HG03139 (cell line): ENCODE measurements around the gene METTL6.
"Not testable (repeated sequence)": the region's sequence is repeated elsewhere in the genome, so short reads cannot be mapped to it uniquely, and the experiment has no call there.

Experiments
- ATAC-seq: cut with Tn5 transposase; IDR thresholded peaks from one replicate; pipeline ENCODE4 v1.9.1; 2021; ENCODE audit not compliant: unreplicated experiment

Gene METTL6, protein sequence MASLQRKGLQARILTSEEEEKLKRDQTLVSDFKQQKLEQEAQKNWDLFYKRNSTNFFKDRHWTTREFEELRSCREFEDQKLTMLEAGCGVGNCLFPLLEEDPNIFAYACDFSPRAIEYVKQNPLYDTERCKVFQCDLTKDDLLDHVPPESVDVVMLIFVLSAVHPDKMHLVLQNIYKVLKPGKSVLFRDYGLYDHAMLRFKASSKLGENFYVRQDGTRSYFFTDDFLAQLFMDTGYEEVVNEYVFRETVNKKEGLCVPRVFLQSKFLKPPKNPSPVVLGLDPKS

DNA sequence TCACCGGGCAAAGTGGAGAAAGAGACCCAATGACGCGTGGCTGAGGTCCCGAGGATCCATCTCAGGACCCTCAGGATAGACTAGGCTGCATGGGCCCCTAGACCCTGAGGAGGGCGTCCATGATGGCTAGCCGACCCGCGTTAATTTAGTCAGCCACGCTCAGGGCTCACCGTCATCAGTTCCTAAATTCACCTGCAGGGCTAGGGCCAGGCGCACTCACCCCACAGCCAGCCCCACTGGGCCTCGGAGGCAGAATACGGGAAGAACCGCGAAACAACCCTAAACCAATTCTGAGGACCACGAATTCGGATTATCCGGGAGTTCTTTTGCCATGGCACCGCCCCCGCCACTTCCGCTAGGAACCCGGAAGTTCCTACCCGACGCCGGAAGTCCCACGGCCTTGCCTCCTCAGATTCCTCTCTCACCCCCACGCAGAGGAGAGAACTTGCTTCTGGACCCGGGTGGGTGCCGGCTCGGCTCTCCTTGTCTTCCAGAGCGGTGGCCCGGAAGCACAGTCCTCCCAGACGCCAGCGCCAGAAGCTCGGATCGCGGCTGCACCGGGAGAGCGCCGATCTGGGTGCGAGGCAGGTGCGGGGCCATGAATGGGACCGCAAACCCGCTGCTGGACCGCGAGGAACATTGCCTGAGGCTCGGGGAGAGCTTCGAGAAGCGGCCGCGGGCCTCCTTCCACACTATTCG lies at the start of gene METTL6, which contains the start of gene EAF1:
Gene METTL6, minus strand, starts transcription at position 363 of the 699 bp plus-strand sequence. CDS start 1,033 bp downstream, outside the sequence.
Gene EAF1, plus strand, starts transcription at position 417 of the 699 bp plus-strand sequence. Its CDS starts 182 bp downstream, at position 599.
- peak; percentile 88 for ATAC-seq

DNA sequence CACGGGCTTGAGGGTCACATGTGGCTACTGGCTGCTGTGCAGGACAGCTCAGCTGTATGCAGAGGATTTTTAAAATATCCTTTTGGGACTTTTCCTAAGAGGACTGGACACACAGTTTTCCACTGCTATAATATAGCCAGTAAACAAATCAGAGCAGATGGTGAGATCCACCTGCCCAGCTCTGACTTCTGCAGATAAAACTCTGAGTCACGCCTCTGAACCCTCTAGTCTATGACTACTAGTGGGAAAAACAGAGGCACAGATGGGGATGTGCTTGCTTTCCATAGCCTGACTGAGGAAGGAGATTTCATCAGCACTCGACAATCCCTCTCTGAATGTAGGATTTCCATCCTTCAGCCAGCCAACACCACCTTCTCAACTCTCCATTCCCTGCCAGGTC lies 49.0 kb upstream of the METTL6 start:
- no peak for ATAC-seq

DNA sequence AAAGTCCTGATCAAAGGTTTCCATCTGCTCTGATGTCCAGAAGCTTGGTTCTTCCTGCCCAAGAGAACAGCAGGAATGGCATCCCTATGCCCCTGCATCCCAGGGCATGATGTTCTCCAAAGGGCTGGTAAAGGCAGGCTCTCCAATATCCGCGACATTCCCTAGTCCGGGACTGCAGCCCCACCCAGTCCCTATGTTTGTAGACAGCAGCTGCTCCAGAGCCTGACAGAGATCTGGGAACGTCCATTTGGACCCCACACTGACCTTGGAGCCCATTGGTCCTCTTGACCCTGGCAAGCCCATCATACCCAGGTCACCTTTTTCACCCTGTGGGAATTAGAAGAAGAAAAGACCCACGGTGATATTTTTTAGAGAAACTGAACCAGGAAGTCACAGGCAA lies 47.8 kb upstream of the METTL6 start:
- ATAC-seq, result no peak

DNA sequence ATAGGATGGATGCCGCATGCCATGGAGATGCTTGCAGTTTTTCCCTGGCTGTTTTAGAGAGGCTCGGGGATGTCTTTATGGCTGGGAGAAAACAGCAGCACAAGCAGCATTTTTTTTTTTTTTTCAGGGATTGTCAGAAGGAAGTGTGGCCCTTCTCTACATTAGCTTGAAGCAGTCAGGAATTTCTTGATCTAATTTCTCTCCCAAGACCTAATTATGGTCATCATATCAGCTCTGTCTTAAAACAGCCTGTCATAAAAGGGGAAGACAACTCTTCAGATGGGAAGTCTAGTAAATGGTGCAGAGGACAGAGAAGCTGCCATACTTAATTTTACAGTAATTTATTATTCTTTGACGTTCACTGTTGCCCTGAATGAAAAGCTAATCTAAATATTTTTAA lies 44.5 kb upstream of the METTL6 start:
- ATAC-seq, result no peak

DNA sequence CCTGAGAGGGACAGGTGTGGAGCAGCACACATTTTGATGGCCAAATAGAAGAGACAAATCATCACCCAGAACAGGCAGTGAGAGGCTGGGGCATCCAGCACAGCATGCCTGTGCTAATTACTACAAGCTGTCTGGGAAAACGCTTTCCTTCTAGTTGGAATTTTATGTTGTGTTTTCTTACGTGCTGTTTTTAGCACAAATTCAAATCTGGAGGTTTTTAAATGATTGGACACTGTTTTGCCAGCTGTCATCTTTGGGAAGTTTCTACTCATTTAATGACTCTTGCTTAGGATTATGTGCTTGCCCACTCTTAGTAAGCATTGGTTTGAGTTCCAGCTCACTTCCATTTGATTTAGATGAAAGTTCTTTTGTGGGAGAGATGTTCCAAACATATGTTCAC lies 43.5 kb upstream of the METTL6 start:
- no peak for ATAC-seq

DNA sequence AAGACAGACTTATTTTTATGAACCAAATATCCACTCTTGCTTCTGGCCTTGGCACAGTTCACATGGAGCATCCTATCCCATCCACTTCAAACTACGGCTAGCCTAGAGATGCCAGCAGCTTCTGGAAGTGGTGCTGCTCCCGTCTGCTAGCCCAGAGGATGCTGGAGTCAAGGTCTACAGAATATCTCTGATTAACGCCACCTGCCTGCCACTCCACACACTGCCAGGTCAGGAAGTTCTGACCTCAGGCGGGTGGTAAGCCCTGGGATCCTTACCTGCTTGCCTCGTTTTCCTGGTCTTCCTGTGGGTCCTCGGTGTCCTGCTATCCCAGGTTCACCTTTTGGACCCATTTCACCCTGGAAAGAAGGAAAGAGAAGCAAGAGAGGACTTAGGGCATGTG lies 42.9 kb upstream of the METTL6 start:
- ATAC-seq, result no peak

DNA sequence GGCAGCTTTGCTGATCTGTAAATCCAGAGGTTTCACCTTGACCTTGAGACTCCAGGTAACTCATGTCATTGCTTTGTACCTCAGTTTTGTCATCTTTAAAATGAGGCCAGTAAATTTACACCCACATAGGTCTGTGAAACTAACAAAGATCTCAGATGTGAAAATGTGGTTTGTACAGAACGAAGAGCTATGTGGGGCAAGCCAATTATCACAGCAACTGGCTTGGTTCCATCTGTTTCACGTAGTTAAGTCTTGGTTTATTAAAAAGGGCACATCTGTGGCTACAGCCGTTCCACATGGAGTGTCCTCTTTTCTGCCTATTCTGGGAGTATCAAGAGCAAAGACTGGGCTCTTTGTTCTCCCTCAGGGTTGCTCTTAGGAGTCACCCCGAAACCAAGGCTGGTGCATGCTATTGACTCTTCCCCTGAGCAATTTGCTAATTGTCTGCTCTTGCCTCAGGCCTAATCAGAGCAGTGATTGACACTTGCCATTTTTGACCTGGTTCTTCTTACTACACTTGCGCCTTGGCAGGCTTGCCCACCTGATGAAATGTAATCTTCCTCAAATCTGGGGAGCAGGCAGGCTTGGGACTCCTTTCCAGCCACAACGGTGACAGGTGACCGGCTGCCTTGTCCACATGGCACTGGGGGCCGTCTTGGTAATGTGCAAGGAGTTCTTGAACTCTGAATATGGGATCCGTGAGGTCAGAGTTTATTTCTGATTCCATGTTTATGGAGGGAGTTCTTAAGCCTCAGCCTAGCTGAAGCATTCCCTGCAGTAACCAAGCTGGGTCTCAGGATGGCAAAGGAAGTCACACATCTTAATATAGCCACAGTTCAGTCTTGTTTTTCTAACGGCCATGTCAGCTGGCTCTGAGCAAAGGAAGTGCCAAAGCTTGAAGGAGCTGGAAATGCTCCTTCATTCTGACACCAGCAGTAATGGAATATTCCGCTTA lies 40.2 kb upstream of the METTL6 start:
- ATAC-seq, result no peak

DNA sequence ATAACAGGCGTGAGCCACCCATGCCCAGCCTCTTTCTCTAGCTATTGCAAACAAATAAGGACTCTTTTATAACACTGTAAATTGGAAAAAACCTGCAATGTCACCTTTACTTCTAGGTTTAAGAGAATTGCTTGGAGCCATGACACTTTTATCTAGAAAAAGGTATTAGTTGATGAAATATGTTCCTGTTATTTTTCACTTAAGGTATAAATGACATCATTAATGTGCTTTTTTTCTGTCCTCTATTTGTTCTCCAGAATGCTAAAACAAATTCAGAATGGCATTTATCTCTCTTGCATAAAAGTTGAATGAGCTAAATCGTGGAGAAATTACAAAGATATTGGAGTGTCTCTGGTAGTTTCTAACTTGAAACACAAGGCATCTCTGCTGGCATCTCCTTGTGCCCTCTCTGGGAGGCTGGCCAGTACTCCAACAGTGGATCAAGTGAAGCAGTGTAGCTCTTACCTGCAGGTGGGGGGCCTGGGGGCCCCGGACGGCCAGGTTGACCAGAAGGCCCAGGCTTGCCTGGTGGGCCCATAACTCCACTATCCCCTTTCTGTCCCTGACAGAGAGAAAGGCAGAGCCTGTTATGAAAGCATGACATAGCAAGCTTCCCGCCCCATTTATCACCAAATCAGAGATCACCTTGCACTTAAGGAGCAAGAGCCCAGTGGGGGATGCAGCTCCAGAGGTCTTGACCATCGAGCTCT lies 38.7 kb upstream of the METTL6 start:
- no peak for ATAC-seq

DNA sequence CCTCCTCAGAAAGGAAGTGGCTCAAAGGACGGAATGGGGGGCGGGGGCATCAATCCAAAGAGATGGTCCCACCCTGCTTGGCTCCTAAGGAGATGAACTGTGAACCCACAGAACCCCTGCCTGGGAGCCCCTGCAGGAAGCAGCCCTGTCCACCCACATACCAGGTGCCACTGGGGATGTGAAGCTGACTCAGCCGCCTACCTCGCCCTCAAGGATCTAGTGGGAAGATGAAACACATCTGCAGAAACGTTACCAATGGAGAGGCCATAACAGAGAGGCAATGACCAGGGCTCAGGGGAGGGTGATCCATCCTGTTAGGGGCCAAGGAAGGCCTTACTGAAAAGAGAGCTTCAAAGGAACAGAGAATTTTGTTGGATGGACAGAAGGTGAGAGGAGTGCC lies 35.1 kb upstream of the METTL6 start:
- no peak for ATAC-seq

DNA sequence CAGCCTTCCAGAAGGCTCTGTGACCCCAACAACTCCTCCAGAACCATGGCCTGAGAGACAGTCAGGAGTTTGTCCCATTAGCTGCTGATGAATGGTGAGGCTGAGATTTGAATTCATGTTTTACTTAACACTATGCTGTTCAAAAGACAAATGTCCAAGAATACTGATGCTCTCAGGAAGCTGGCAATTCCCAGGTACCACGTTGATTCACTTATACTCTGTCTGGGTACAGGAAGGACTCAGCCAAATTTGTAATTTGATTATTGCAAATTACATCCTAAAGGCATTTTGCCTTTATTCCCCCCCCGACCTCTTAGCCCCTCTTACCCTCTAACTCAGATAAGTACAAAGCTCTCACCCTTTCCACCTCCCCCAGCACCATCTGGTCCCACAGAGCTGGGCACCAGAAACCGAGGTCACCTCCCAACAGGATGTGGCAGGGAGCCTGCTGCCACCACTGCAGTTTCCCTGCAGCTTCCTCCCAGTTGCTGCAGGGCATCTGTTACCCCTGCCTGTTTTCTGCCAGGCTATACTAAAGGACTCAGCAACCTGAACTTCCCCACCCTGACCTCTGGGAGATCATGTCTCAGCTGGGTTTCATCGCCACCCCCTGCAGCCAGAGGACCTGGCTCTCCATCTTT lies 33.7 kb upstream of the METTL6 start:
- ATAC-seq, result no peak

DNA sequence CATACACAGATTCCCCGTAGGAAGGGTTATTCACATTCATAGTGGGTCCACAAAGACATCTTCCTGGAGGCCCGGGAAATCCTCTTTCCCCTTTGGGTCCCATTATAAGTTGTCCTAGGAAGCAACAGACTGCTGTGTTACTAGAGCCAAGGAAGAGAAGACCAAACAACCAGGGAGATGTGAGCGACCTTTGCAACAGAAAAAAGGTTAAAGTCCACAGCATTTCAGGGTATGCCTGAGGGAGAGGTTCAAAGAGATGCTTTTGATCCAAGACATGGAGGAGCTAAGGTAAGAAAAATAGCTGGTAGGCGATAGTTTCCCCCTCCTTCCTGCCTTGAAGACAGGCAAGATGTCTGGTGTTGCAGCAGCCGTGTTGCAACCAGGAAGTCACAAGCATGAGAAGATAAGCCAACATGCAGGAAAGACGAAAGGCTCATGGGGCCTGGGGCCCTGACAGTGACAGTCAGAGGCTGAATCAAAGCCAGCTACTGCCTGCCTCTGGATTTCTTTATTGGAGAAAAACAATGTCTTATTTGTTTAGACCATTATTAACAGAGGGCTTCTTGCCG lies 31.0 kb upstream of the METTL6 start:
- ATAC-seq, result no peak

DNA sequence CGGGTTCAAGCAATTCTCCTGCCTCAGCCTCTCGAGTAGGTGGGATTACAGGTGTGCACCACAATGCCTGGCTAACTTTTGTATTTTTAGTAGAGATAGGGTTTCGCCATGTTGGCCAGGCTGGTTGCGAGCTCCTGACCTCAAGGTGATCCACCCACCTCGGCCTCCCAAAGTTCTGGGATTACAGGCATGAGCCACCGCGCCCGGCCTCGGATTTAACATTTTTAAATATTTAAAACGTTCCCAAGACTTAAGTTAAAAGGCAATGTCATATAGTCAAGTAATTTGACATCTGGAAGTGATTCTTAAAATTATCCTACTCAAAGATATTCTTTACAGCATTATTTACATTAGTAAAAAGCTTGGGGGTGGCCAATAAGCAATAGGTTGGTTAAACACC lies 29.6 kb upstream of the METTL6 start:
- ATAC-seq, result not testable (repeated sequence)

DNA sequence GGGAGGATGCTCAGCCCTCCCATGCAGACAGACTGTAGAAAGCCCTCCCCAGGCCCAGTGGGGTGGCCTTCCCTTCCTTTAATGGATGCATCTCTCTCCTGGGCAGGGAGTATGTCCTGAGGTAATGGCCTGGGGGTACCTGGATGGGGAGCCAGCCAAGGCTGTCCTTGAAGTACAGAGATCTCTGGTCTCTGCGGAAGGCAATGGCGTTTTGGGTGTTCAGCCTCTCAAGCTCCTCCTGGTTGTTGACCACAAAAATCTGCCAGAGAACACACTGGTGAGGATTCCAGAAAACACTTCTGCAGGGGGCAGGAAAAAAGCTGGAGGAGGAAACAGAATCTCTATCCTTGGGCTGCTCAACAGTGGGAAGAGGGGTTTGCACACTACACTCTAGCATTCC lies 29.0 kb upstream of the METTL6 start:
- ATAC-seq, result no peak

DNA sequence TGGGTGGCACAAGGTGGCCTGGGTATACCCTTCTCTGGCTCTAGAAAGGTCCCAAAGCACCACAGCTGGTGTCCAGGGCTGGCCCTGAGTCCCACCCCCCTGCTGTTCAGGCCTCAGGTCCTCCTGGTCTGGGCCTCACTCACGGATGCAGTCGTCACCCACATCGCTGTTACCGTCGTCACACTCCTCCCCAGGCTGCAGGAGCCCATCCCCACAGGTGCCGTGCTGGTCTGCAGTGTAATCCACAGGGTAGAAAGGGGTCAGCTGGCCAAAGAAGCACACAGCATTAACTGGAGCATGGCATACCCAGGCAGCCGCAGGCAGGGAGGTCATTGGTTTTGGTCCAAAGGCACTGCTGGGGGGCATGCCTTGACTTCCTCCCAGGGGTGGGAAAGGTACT lies 28.4 kb upstream of the METTL6 start:
- ATAC-seq, result no peak

DNA sequence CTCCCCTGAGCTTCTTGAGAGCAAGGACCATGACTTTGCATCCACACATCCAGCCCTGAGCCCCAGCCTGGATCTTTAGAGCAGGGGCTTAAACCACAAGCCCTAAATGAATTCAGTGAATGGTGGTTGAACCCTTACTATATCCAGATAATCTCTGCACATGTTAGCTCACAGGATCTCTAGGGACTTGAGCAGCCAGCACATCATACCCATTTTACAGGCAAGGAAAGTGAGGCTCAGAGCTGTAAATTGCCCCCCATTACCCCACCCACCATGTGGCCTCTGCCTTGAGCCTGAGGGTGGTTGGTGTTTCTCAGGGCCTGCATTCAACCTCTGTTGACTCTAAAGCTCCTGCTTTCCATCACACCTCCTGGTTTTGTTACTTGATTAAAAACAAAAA lies 27.6 kb upstream of the METTL6 start:
- ATAC-seq, result no peak

DNA sequence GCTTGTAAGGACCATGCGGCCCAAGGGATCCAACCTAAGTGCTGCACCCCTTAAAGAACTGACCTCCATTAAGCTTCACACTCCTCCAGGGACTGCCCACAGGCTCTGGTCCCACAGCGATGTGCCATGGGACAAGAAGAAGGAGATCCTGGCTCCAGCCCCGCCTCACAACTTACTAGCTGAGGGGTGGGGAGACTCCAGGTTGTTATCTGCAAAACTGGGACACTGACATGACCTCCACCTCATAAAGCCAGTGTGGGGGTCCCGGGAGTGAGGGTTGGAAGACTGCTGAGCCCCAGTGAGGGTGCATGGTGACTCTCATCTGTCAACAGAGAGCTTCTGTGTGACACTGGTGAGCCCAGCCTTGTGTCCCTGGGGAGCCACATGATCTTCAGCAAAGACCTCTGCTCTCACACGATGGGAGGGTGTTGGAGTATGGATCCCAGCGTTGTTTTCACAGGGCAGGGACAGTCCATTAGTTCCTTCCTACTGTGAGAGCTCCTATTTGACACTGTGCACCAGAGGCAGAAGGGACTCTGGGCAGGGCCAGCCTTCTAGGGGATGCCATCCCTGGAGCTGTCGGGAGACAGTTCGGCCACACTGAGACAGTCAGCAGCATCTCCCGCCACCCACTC lies 26.8 kb upstream of the METTL6 start:
- no peak for ATAC-seq

DNA sequence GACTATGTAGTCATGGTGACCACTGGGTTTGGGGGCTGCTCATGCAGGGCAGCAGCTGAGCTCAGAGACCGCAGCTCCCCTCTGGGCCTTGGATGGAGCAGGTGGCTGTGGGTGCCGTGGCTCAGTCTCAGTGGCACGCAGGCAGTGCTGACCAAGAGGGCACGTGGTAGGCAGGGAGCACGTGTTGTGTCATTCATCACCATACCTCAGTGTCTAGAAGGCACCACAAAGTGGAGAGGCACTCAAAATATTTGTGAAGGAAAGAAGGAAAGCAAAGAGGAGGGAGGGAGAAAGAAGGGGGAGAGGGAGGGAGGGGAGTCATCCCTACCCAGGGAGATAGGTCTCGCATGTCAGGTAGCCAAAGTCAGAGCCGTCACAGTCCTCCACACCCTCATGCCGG lies 26.2 kb upstream of the METTL6 start:
- ATAC-seq, result no peak

DNA sequence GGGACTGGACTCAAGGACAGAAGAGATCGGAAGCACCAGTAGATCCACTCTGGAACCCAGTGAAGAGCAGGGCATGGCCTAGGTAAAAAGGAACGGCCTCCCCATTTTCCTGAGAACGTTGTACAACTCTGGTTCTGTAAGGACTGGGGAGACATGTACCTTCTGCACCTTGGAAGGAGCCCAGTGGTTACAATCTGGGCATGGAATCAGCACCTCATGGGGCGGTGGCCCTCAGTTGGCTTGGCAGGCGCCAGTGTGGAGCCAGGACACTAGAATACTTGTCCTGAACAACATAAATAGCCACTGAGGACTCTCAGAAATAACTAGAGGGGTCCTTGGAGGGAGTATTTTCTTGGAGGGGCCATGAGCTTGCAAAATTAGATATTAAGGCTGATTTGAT lies 25.6 kb upstream of the METTL6 start:
- ATAC-seq, result no peak

DNA sequence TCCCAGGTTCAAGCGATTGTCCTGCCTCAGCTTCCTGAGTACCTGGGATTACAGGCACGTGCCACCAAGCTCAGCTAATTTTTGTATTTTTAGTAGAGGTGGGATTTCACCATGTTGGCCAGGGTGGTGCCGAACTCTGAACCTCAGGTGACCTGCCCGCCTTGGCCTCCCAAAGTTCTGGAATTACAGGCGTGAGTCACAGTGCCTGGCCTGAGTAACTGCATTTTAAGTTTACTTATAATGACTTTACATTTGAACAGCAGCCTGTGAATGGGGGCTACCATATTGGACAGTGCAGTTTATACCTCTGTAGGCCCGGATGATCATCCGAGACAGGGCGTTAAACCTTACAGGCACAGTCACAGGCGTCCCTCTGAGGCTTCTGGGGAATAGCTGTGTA lies 24.8 kb upstream of the METTL6 start:
- no peak for ATAC-seq
